Large intestine (tissue), 3 donors: ENCODE measurements around the gene EHBP1L1. TPM values are rescaled to one million over a fixed set of nuclear protein-coding genes. Genes with fewer than 3 reads are reported as not detected.

Experiments used
- DNase-seq, 2 donors: peaks; one replicate each; pipeline versions ENCODE4 v3.0.0 to v3.0.0-alpha.2; 2013
- H3K27ac ChIP-seq: one replicate; pipeline ENCODE4 v1.5.1; 2013; ENCODE audit warnings: low read length
- H3K27me3 ChIP-seq: 2 replicates; pipeline ENCODE4 v1.6.1; 2013; ENCODE audit warnings: low read length; ENCODE audit not compliant: control insufficient read depth, insufficient read depth
- H3K36me3 ChIP-seq: 2 replicates; pipeline ENCODE4 v1.6.1; 2013; ENCODE audit warnings: low read length; ENCODE audit not compliant: control insufficient read depth, insufficient read depth
- H3K4me1 ChIP-seq: one replicate; pipeline ENCODE4 v1.6.1; 2013; ENCODE audit warnings: low read length; ENCODE audit not compliant: control insufficient read depth, insufficient read depth
- H3K4me3 ChIP-seq: one replicate; pipeline ENCODE4 v1.5.1; 2013; ENCODE audit warnings: low read length
- H3K9me3 ChIP-seq: one replicate; pipeline ENCODE4 v1.6.1; 2013; ENCODE audit warnings: mild to moderate bottlenecking, low read depth, low read length, moderate library complexity; ENCODE audit not compliant: control insufficient read depth
- WGBS: methylation state at CpG from one replicate; pipeline ENCODE4 v1.1.5; 2013; ENCODE audit warnings: low lambda C conversion rate; ENCODE audit not compliant: insufficient coverage; 5-methylcytosine and 5-hydroxymethylcytosine counted together
- polyA plus RNA-seq: library from polyadenylated mRNA; unstranded; fragments of 120-200 nt; gene quantifications from one replicate; pipeline ENCODE4 v1.2.1, GENCODE V29; 2013

Gene EHBP1L1
- polyA plus RNA-seq, 1 donor, result 77.9 TPM

DNA sequence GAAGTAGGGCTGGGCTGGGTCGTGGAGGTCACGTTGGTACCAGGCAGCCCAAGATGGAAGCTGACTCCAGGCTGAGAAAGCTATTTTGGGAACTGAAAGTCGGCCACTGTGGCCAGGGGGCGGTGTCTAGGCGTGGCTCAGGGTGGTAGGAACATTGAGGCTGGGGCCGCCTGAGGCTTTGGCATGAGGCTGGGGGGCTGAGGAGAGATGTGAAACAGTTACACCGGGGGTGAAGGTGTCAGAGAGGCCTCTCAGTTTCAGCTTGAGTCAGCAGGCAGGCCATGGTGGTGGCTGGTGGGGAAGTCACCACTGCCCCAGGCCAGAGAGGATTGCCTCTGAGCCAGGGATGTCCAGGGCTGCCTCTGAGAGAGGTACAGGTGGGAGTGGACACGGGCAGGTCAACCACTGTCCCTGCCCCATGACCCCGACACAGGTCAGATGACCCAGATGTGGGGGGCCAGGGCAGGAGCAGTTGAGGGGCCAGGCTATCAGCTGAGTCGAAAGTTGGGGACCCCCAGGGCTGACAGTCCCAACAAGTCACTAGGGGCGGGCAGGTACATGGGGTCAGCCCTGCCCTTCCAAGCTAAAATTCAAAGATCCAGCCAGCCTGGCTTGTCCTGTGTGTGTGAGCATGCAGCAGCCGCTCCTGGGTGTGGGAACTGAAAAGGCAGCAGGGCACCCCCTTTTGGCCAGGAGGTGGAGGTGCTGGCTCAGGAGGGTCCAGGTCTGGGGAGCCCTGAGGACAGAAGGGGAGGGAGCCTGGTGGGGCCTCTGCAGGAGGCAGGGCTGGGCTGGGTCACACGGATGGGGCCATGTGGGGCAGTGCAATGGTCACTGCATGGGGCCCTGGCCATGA, 12.6 kb downstream of the EHBP1L1 start:
- 20% methylated on average over 2 of the region's 13 CpGs for WGBS
- Histone ChIP-seq H3K27me3 (peaks cover 13% of the 10 kb centered on the region), H3K9me3 (peaks cover 4% of the 10 kb centered on the region), H3K4me3 (no peak overlapping the region), H3K4me1 (peaks cover 23% of the 10 kb centered on the region), H3K36me3 (peaks cover 33% of the 10 kb centered on the region), H3K27ac (no peak overlapping the region)
- DNase-seq, result peak; percentile 62 to 67

- peaks cover 33% of the 10 kb centered on the region for H3K36me3 ChIP-seq
- H3K27me3 ChIP-seq, result peaks cover 5% of the 10 kb centered on the region
- DNase-seq, result no peak
- H3K4me3 ChIP-seq, result no peak overlapping the region
- WGBS, result no CpG with 5 or more reads among the region's 9 CpGs
- H3K27ac ChIP-seq, result no peak overlapping the region
- peaks cover 23% of the 10 kb centered on the region for H3K4me1 ChIP-seq
- peaks cover 4% of the 10 kb centered on the region for H3K9me3 ChIP-seq
Observed at GRCh38 chr11:65589444-65590239, 13.8 kb downstream of the EHBP1L1 start.

DNA sequence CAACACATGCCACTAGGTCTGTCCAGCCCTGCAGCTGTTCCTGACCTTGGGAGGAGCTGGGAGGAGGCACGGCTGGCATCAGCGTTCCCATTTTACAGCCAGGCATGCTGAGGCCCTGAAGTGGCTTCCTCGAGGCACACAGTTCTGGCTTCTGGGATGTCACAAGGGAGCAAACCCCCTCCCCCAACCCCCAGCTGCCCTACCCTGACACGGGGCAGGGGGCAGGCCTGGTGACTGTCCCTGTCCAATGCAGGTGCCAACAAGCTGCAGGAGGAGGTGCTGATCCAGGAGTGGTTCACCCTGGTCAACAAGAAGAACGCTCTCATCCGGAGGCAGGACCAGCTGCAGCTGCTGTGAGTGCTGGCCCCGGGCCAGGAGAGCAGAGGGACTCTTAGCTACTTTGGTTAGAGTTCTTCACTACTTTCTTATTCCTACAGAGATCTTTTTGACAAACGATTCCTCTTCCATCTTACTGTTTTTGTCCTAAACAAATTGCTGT, 14.4 kb downstream of the EHBP1L1 start:
- Histone ChIP-seq H3K4me1 (peaks cover 23% of the 10 kb centered on the region), H3K27ac (no peak overlapping the region), H3K27me3 (peaks cover 3% of the 10 kb centered on the region), H3K9me3 (peaks cover 4% of the 10 kb centered on the region), H3K36me3 (peaks cover 33% of the 10 kb centered on the region), H3K4me3 (no peak overlapping the region)
- no CpG with 5 or more reads among the region's 8 CpGs for WGBS
- no peak for DNase-seq

- Histone ChIP-seq H3K9me3 (peaks cover 4% of the 10 kb centered on the region), H3K36me3 (peaks cover 24% of the 10 kb centered on the region), H3K4me1 (peaks cover 19% of the 10 kb centered on the region), H3K27ac (no peak overlapping the region), H3K4me3 (peak overlapping the region; percentile 11), H3K27me3 (peaks cover 3% of the 10 kb centered on the region)
- DNase-seq, result peak in 1 of 2 donors; percentile 63
- no CpG with 5 or more reads among the region's 106 CpGs for WGBS
Observed at GRCh38 chr11:65591939-65592857, 16.3 kb downstream of the EHBP1L1 start.

DNA sequence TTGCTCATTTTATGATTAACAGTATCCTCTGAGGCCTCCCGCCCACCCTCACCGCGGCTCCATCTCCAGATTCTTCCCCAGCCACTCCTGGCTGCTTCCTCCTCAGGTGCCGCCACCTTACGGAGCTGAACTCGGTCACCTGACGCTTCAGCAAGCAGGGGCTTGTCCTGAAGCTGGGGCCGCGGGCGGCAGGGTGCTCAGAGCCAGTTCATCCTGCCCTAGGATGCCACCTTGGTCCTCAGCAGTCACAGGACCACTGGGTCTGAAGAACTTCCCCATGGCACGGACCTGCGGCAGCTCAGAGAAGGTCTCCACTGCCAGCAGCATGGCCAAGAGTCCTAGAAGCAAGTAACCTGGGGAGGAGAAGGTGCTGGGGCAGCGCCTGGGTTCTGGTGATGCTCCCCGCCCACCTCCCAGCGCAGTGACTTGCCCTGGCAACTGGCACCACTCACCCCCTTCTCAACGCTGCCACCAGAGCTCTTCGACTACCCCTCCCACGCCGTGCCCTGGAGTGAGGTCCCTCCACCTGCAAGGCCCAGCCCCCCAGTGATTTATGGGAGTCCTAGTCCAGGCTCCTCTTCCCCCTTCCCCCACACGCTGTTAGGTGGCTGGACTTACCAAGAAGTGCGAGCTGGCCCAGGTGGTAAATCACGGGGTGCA, 17.1 kb downstream of the EHBP1L1 start:
- no peak overlapping the region for H3K27ac ChIP-seq
- H3K36me3 ChIP-seq, result peaks cover 27% of the 10 kb centered on the region
- DNase-seq, result no peak
- peaks cover 18% of the 10 kb centered on the region for H3K4me1 ChIP-seq
- no peak overlapping the region for H3K4me3 ChIP-seq
- H3K27me3 ChIP-seq, result peaks cover 3% of the 10 kb centered on the region
- no CpG with 5 or more reads among the region's 22 CpGs for WGBS
- H3K9me3 ChIP-seq, result peaks cover 4% of the 10 kb centered on the region

DNA sequence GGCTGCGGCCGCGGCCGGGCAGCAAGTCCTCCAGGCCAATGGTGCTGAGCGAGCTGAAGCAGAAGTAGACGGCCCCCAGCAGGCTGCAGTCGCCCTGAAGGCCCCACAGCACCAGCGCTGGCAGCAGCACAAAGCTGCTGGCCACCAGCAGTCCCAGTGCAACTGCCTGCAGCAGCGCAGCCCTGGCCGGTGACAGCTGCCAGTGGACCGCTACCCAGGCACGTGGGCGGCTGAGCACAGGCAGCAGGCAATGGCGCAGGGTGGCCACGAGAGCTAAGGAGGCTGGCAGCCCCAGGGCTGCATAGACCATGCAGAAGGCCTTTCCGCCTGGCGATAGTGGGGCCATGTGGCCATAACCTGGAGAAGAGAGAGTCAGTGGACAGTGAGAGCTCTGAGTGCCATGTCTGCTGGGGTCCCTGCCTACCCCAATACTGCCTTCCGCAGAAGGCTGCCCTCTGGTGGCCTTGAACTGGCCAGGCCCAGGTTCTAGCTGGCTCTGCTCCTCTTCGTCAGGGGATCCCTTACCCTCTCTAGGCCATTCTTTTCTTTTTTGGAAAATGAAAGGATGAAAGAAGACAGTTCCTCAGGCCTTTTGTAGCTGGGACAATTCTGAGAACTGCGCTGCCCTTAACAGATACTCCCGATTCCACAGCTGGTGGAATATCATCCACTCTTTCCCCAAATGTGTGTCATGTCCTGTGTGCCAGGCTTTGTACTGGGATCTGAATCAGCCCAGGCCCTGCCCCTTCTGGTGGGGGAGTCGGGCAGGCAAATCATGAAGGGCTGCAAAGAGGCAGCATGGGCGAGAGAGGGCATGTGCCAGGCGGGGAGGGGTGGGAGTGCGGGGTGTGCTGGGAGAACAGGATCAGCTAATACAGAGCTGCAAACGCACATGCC, 17.9 kb downstream of the EHBP1L1 start:
- peaks cover 35% of the 10 kb centered on the region for H3K36me3 ChIP-seq
- H3K9me3 ChIP-seq, result peaks cover 4% of the 10 kb centered on the region
- no CpG with 5 or more reads among the region's 26 CpGs for WGBS
- no peak overlapping the region for H3K4me3 ChIP-seq
- DNase-seq, result no peak
- peaks cover 10% of the 10 kb centered on the region for H3K4me1 ChIP-seq
- no peak overlapping the region for H3K27ac ChIP-seq
- peaks cover 3% of the 10 kb centered on the region for H3K27me3 ChIP-seq

DNA sequence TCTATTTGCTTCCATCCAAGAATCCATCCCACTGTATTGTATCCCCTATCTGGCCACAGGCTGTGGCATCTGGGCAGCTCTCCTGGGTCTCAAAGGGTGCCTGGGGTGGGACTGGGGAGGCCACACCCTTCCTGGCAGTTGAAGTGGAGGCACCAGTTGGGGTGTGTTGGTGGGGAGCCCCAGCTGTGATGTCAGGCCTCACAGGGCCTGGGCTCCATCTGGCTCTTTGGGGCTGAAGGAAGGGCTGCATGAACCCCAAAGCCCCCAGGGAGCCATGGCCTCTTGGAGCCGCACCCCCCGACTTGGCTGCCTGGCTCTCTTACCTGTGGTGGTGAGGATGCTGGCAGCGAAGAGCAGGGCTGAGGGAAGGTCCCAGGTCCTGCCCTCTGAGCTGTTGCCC, 19.3 kb downstream of the EHBP1L1 start:
- peaks cover 36% of the 10 kb centered on the region for H3K36me3 ChIP-seq
- H3K4me1 ChIP-seq, result peaks cover 8% of the 10 kb centered on the region
- peaks cover 3% of the 10 kb centered on the region for H3K27me3 ChIP-seq
- H3K4me3 ChIP-seq, result no peak overlapping the region
- DNase-seq, result no peak
- H3K27ac ChIP-seq, result no peak overlapping the region
- peaks cover 4% of the 10 kb centered on the region for H3K9me3 ChIP-seq
- no CpG with 5 or more reads among the region's 3 CpGs for WGBS

DNA sequence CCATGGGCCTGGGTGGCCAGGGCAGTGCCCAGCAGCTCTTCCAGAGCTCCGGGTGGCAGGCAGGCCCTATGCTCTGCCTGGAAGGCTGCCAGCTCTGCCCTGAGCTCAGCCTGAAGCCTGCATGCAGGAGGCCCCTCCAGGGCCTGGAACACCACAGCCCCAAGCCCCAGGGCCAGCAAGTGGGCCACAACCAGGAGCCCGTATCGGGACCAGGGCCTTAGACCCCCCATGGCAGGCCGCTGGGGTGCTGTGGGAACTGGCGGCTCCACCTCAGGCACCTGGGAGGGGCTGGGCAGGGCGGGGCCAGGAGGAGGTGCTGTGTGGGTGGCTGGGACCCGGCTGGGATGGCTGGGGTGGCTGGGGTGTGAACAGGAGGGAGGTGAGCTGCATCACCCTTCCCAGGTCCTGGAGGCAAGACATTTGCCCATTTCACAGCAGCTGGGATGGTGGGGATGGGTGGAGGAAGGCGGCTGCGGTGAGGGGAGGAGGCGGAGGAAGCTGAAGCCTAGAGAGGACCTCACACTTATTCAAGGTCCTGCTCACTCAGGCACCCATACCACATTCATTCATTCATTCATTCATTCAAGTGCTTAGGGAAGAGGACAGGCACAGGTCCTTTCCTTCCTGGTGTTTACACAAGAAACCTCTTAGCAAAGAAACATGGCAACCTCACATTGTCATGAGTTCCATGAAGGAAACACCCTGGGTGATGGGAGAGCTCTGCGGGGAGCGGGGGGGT, 19.9 kb downstream of the EHBP1L1 start, which contains the start of gene KCNK7:
TSS of gene KCNK7 (minus strand) at position 258 of the 739 bp plus-strand sequence. CDS start at position 230, 28 bp downstream.
- Histone ChIP-seq H3K27ac (no peak within 1 kb of the TSS), H3K4me1 (peaks cover 8% of the 10 kb centered on the region), H3K9me3 (peaks cover 4% of the 10 kb centered on the region), H3K4me3 (no peak within 1 kb of the TSS), H3K36me3 (peaks cover 36% of the 10 kb centered on the region), H3K27me3 (peaks cover 3% of the 10 kb centered on the region)
- no peak for DNase-seq
- WGBS, result no CpG with 5 or more reads among the region's 12 CpGs
